Activated naive CD4-positive, alpha-beta T cell (primary cell): Measurements from ENCODE around the gene PDLIM1.
"Not testable (repeated sequence)": the region's sequence is repeated elsewhere in the genome, so short reads cannot be mapped to it uniquely, and the experiment has no call there.

ENCODE experiments used
- DNase-seq, 4 experiments: peaks; one replicate each; lab custom pipeline; 2025; lab: John Stamatoyannopoulos, UW

PDLIM1 gene

DNA sequence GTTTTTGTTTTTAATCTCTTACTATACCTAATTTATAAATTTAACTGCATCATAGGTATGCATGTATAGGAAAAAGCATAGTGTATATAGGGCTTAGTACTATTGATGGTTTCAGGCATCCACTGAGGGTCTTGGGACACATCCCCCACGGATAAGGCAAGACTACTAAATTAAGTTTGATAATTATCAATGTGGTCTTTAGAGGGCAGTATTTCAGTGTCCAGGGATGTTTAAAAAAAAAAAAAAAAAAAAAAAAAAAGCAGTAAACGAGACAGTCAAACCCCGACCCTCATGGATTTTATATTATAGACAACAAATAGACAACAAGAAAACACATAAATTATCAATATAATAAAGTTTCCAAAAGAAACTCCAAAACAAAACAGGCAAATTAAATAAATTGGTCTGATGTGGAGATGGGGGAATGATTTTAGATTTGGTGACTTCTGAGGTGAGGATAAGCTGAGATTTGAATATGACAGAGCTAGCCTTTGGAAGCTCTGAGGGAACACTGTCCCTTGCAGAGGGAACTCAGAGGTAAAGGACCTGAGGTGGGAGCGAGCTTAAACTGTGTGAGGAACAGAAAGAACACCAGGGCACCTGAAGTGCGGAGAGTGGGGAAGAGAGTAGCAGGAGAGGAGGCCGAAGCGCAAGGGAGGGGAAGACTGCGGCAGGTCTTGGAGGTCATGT, 82.0 kb downstream of the PDLIM1 start:
- no peak for DNase-seq

DNA sequence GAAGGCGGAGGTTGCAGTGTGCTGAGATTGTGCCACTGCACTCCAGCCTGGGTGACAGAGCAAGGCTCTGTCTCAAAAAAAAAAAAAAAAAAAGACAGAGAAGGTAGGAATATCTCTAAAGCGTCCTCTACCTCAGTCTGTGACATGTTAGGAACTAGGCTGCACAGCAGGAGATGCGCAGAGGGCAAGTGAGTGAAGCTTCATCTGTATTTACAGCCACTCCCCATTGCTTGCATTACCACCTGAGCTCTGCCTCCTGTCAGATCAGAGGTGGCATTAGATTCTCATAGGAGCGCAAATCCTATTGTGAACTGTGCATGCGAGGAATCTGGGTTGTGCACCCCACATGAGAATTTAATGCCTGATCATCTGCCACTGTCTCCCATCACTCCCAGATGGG, 87.9 kb downstream of the PDLIM1 start:
- not testable (repeated sequence) for DNase-seq

DNA sequence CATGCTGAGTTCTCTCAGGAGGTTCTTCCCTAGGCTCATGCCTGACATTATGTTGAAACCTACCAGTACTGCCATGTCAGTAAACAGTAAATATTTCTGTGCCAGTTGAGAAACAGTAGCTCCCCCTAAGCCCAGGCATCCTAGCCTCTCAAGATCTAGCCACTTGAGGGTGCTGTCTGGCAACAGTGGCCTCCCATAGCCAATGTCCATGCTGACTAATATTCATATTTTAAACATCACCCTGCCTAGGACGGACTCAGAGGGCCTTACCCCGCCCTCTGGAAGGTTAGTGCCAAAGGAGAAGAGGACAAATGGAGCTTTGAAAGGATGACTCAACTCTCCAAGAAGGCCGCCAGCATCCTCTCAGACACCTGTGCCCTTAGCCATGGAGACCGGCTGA, 89.1 kb downstream of the PDLIM1 start:
- no peak for DNase-seq

DNA sequence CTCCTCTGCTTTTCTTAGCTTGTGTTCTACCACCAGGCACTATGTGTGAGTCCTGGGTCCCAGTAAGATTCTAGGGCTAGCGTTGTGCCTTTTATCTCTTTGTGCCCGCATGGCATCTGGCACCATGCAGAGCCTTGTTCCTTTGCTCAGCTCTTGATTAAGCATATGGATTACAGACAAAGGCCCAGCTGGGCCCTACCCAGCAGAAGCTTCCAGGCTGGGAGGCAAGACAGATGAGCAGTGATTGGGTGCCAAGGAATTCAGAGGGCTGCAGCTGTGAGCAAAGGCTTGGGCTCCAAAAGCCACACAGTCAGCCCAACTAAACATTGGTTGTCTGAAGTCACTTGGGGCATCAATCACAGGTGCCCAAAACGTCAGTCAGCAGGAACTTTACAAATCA, 94.8 kb downstream of the PDLIM1 start:
- DNase-seq, result no peak

DNA sequence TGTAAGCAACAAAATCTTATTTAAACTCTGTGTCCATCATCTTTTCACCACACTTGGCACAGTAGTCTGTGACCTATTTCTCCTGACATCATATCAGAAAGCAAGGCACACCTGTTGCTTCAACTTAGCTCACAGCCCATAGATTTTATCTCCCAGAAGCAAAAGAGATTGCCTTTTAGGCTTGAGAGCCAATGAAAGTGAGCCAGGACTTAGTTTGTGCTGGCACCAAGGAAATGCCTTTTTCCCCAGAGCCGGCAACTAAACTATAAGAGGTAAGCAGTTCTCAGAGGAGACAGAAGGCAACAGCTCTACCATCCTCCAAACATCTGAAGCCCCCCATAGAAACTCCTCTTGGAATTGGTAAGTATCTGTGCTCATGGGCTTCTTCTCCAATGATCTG, 96.9 kb downstream of the PDLIM1 start, which contains the start of gene ACSM6:
TSS of gene ACSM6 (plus strand) at position 295 of the 400 bp plus-strand sequence. CDS start 248 bp downstream, outside the sequence.
- no peak for DNase-seq

DNA sequence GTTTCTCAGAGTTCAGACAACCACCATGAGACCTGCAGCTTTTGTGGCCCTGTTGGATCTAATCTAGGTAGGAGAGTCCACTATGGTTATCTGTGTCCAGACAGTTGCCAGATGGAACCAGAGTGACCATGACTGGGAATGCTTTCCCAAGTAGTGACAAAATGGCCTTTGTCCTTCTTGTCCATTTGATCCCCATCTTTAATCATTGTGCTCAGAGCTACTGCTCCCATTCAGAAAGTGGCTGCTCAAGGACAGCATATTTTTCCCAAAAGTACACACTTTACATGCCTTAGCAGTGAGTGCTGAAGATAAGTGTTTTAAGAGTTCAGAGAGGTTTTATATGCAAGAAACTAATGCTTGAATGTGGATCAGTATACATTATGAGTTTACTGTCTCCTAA, 102.2 kb downstream of the PDLIM1 start:
- DNase-seq, result no peak

GRCh38 chr10:95187617-95188016, 103.2 kb downstream of the PDLIM1 start:
- DNase-seq, result no peak
